ENCODE measurements around the gene ST3GAL4.

Gene ST3GAL4

DNA sequence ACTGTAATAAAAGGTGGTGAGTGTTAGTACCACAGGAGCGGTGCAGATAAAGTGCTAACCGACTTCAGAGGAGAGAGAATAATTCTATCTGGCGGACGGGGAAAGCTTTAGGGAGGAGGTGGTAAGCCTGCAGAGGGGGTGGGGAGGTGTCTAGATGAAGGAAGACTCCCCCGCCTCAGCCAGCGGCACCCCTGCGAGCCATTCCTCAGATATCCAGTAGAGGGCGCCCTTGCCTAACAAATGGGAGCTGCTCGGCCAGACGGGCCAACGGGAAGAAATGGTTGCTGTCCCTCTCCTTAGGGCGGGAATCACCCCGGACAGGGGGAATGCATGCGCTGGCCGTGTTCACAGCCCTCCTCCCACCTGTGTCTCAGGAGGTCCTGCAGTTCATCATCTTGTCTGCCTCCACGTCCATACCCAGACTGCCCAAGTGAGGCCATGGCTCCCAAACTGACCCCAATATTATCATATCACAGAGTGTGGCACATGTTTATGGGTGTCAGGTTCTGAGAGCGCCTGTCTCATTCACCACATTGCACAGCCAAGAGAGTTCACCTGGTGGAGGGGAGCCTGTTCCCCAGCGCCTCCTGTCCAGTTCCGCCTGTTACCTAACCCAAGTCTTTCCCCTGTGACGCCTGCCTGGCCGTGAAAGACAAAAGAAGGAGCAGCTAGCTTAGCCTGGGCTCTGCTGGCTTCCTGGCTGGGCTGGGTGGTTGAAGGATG lies 85.5 kb downstream of the ST3GAL4 start:
- peak; percentile 67 for DNase-seq
- H3K4me1 ChIP-seq = peaks cover 9% of the 10 kb centered on the region
- no peaks in the 10 kb centered on the region for H3K9me3 ChIP-seq
- H3K4me3 ChIP-seq (ENCODE audit: low read depth, low read length) = no peak overlapping the region; the same call in 1 of the 2 replicates
- H3K27me3 ChIP-seq = no peaks in the 10 kb centered on the region
- TF ChIP-seq, protein P1, sequence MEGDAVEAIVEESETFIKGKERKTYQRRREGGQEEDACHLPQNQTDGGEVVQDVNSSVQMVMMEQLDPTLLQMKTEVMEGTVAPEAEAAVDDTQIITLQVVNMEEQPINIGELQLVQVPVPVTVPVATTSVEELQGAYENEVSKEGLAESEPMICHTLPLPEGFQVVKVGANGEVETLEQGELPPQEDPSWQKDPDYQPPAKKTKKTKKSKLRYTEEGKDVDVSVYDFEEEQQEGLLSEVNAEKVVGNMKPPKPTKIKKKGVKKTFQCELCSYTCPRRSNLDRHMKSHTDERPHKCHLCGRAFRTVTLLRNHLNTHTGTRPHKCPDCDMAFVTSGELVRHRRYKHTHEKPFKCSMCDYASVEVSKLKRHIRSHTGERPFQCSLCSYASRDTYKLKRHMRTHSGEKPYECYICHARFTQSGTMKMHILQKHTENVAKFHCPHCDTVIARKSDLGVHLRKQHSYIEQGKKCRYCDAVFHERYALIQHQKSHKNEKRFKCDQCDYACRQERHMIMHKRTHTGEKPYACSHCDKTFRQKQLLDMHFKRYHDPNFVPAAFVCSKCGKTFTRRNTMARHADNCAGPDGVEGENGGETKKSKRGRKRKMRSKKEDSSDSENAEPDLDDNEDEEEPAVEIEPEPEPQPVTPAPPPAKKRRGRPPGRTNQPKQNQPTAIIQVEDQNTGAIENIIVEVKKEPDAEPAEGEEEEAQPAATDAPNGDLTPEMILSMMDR (IDR thresholded peaks at IDR 0.05; ENCODE audit: low read depth, low read length) = peak; percentile 70
- H3K36me3 ChIP-seq = no peaks in the 10 kb centered on the region

DNA sequence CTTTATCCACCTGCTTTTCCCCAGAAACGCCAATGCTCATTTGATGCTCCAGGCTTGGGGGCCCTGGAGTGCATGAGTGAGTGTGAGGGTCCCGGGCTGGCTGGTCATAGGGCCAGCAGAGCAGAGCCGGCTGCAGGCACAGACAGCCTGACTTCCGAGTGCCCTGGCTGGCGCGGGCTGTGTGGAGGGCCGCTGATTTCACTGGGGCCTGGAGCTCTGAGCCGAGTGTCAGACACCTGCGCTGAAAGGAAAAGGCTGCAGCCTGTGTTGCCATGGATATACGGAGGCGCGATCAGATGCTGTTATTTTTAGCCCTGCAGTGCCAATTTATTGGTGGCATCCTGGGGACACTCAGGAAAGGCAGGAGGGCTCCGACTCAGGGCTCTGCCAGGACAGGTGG lies 87.6 kb downstream of the ST3GAL4 start:
- H3K36me3 ChIP-seq = no peaks in the 10 kb centered on the region
- no peak overlapping the region for H3K4me3 ChIP-seq (ENCODE audit: low read depth, low read length)
- no peaks in the 10 kb centered on the region for H3K27me3 ChIP-seq
- DNase-seq = peak; percentile 36
- H3K9me3 ChIP-seq = no peaks in the 10 kb centered on the region
- TF ChIP-seq, protein P1 (IDR thresholded peaks at IDR 0.05; ENCODE audit: low read depth, low read length) = no peak
- H3K4me1 ChIP-seq = peaks cover 9% of the 10 kb centered on the region

GRCh38 chr11:126444072-126444471 lies 88.6 kb downstream of the ST3GAL4 start:
- Histone ChIP-seq H3K9me3 (no peaks in the 10 kb centered on the region), H3K4me1 (peaks cover 9% of the 10 kb centered on the region), H3K36me3 (no peaks in the 10 kb centered on the region), H3K27me3 (no peaks in the 10 kb centered on the region), H3K4me3 (ENCODE audit: low read depth, low read length) (no peak overlapping the region)
- TF ChIP-seq, protein P1 (IDR thresholded peaks at IDR 0.05; ENCODE audit: low read depth, low read length) = no peak
- DNase-seq = no peak

DNA sequence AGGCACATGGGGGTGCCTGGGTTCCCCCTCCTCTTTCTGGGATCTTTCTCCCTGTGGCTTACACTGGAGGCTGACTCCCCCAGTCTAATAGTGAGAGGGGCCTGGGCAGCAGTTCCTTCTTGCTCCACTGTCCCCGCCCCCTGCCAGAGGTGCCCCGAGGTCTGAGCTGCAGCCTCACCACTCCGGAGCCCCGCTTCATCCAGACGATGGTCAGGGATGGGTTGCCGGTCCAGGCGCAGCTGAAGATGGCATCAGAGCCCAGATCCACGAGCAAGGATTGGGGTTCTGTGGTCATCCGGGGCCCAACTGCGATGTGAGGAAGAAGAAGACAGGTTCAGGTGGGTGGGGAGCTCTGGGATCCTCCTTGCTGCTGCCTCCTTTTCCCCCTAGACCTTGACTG lies 91.1 kb downstream of the ST3GAL4 start:
- H3K27me3 ChIP-seq = no peaks in the 10 kb centered on the region
- TF ChIP-seq, protein P1 (IDR thresholded peaks at IDR 0.05; ENCODE audit: low read depth, low read length) = no peak
- H3K36me3 ChIP-seq = no peaks in the 10 kb centered on the region
- no peak overlapping the region for H3K4me3 ChIP-seq (ENCODE audit: low read depth, low read length)
- DNase-seq = no peak
- no peaks in the 10 kb centered on the region for H3K4me1 ChIP-seq
- no peaks in the 10 kb centered on the region for H3K9me3 ChIP-seq

GRCh38 chr11:126450198-126450597 lies 94.7 kb downstream of the ST3GAL4 start:
- H3K9me3 ChIP-seq = no peaks in the 10 kb centered on the region
- no peak overlapping the region for H3K4me3 ChIP-seq (ENCODE audit: low read depth, low read length)
- no peaks in the 10 kb centered on the region for H3K27me3 ChIP-seq
- H3K36me3 ChIP-seq = no peaks in the 10 kb centered on the region
- no peak for DNase-seq
- TF ChIP-seq, protein P1 (IDR thresholded peaks at IDR 0.05; ENCODE audit: low read depth, low read length) = no peak
- H3K4me1 ChIP-seq = no peaks in the 10 kb centered on the region

DNA sequence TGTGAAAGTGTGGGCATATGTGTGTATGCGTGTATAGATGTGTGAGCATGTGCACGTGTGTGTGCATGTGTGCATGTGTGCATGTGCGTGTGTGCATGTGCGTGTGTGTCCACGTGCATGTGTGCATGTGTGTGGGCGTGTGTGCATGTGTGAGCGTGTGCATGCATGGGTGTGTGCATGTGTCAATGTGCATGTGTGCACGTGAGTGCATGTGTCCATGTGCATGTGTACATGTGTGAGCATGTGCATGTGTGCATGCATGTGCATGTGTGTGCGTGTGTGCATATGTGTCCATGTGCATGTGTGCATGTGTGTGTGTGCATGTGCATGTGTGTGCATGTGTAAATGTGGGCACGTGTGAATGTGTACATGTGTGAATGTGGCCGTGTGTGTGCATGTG lies 95.3 kb downstream of the ST3GAL4 start:
- Histone ChIP-seq H3K9me3 (no peaks in the 10 kb centered on the region), H3K4me3 (ENCODE audit: low read depth, low read length) (no peak overlapping the region), H3K4me1 (no peaks in the 10 kb centered on the region), H3K36me3 (no peaks in the 10 kb centered on the region), H3K27me3 (no peaks in the 10 kb centered on the region)
- TF ChIP-seq, protein P1 (IDR thresholded peaks at IDR 0.05; ENCODE audit: low read depth, low read length) = no peak
- DNase-seq = no peak

All from BE2C (cell line).